ENCODE data around the gene POLE.

POLE gene

DNA sequence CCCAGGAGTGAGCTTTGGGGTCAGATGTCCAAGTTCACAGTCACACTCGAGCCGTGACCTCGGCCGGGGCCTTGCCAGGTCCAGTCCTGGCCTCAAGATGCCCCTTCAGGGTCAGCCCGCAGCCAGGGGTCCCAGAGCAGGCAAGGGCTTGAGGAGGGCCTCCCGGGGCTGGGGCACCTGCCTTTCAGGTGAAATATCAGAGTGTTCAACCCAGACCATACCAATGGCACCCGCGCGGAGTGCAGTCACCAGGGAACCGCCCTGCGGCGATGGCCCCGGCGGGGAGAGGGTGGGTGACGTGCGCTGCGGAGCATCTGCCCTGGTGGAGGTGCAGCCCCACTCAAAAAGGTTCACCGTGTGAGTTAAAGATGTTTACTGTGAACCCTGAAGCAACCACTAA, 93.6 kb downstream of the POLE start:
- DNase-seq = no peak

GRCh38 chr12:132593071-132593470, 94.1 kb downstream of the POLE start:
- no peak for DNase-seq

DNA sequence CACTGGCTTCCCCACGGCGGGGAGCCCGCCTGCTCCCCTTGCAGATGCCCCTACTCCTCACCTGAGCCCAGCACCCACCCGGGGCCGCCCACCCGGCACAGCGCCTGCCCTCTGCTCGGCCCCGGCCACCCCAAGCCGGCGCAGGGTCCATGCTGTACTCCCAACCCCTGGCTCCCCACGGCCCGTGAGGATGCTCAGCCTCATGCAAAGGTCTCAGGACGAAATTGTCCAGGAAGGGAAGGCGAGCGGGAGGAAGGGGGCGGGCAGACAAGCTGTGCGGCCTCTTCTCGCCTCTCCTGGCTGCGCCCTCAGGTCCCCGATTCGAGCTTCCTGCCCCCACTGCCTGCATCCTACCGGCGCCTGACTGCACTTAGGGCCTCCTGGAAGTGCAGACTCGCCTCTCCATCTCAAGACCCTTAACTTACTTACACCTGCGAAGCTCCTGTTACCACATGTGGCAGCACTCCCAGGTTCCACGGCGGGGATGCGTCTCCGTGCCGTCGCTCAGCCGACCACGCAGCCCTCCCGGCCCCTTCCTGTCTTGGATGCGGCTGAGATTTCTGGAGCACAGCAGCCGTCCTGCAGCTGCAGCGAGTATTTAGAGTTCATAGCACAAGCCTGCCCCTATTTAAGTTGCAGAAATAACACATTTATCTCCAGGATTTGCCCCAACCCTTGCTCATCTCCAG, 94.7 kb downstream of the POLE start:
- DNase-seq = no peak

DNA sequence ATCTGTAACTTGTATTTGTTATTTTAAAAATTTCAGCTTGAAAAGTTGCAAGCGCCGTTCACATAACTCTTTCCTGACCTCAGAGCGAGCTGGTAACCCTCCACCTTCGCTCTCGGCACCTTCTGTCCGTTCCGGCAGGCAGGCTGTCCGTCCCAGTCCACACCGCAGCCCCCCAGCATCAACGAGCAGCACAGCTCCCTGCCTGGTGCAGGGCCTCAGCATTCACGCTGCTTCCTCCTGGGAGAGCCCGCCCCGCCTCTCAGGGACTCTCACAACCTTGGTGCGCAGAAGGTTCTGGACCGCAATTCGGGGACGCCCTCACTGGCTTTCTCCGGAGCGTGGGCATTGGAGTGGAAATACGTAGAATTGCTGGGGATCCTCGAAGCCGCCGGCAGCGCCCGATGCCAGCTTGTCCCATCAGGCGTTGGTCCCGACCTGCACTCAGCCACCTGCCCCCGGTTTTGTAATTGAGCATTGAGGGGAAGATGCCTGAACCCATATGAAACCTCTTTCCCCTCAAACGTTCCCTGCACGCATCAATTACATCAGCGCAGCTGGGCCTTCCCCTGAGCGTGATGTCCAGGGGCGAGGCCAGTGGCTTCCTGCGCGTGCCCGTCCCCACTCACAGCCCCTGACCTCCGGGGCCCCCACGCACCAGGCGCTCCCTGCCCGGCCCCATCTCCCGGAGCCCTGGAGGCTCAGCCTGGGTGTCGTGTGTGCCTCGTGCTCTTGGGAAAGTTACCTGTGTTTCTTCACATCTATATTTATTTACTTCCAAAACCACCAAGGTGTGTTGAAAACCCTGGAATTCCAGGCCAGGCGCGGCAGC, 95.8 kb downstream of the POLE start:
- no peak for DNase-seq

- DNase-seq = no peak
Measured at GRCh38 chr12:132588821-132589669, 98.1 kb downstream of the POLE start.

DNA sequence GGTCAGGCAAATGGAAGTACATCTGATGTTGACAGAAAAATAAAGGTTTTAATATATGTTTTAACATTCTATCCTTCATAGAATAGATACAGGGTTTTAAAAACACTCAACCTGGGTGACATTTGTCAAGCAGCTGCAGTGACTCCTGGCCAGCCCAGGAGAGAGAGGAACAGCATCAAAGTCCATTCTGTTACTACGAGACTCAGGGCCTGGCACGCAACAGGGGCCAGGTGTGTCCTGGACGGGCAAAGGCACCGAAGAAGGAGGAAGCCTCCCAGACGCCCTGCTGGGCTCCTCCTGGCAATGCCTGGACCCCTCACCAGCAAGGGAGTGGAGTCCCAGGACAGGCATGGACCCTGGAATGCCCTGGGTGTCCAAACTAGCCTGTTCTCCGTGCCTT, 98.8 kb downstream of the POLE start:
- no peak for DNase-seq

DNA sequence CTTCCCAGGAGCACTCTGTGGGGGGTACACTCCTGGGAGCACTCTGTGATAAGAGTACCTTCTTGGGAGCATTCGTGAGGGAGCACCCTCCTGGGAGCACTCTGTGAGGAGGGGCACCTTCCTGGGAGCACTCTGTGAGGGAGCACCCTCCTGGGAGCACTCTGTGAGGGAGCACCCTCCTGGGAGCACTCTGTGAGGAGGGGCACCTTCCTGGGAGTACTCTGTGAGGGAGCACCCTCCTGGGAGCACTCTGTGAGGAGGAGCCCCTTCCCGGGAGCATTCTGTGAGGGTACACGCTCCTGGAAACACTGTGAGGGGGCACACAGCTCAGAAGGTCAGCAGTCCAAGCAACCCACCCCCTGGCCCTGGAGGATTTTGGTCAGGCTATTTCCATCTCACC, 99.4 kb downstream of the POLE start:
- no peak for DNase-seq

DNA sequence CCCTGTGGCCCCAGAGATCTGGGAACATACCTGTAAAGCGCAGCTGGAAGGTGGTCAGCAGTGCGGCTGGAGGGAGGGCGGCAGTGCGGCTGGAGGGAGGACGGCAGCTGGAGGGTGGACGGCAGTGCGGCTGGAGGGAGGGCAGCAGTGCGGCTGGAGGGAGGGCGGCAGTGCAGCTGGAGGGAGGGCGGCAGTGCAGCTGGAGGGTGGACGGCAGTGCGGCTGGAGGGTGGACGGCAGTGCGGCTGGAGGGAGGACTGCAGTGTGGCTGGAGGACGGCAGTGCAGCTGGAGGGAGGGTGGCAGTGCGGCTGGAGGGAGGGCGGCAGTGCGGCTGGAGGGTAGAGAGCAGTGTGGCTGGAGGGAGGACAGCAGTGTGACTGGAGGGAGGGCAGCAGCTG, 100.2 kb downstream of the POLE start:
- no peak for DNase-seq

DNA sequence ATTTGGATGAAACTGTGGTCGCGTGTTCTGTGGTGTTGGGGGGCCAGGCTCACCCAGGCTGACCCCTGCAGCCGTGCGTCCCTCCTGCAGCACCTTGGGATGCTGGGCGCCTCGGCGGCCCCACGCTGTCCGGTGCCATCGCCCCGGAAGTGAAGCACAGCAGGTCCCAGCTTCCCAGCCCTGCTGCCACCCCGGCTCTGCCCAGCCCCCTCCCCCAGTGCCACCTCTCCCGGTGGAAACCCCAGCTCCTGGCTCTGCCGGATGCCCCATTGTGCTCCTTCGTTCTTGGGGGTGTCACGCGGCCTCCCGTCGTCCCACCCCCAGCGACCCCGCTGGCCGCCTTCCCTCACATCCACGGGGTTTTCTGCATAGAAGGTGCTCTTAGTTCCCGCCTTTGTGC, 102.0 kb downstream of the POLE start:
- DNase-seq = no peak

GRCh38 chr12:132584429-132584828, 102.7 kb downstream of the POLE start:
- DNase-seq = no peak

- DNase-seq = no peak
Measured at GRCh38 chr12:132583736-132584135, 103.4 kb downstream of the POLE start.

DNA sequence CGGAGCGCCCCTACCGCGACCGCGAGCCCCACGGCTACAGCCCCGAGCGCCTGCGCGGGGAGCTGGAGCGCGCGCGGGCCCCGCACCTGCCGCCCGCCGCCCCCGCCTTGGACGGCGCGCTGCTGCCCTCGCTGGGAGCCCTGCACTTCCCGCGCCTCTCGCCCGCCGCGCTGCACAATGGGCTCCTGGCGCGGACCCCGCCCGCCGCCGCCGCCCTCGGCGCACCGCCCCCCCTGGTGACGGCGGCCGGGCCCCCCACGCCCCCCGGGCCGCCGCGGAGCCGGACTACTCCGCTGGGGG, 103.8 kb downstream of the POLE start:
- no peak for DNase-seq

DNA sequence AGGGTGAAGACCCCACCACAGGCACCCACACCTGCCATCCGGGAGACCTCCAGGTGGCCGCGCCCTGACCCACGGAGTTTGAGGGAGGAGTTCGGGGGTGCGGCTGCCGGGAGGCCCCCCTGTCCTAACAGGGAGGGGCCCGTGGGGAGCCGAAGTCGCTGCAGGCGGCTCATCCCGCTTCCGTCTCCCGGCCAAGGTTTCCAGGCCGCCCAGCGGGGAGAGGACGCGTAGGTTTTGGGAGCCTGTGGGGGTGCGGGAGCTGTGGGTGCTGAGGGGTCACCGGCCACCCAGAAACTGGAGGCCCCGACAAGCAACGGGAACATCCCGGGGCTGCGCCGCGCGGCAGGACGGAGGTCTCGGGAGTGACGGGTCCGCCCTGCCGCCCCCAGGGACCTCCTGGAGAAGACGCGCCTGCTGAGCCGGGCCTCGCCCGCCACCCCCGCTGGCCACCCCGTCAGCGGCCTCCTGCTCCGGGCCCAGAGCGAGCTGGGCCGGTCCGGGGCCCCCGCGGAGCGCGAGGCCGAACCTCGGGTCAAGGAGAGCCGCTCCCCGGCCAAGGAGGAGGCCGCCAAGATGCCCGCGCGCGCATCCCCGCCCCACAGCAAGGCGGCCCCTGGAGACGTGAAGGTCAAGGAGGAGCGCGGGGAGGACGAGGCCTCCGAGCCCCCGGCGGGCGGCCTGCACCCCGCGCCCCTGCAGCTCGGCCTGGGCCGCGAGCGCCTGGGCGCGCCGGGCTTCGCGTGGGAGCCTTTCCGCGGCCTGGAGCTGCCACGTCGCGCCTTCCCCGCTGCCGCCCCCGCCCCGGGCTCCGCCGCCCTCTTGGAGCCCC, 104.3 kb downstream of the POLE start:
- no peak for DNase-seq

- no peak for DNase-seq
Measured at GRCh38 chr12:132582058-132582420, 105.1 kb downstream of the POLE start.

DNA sequence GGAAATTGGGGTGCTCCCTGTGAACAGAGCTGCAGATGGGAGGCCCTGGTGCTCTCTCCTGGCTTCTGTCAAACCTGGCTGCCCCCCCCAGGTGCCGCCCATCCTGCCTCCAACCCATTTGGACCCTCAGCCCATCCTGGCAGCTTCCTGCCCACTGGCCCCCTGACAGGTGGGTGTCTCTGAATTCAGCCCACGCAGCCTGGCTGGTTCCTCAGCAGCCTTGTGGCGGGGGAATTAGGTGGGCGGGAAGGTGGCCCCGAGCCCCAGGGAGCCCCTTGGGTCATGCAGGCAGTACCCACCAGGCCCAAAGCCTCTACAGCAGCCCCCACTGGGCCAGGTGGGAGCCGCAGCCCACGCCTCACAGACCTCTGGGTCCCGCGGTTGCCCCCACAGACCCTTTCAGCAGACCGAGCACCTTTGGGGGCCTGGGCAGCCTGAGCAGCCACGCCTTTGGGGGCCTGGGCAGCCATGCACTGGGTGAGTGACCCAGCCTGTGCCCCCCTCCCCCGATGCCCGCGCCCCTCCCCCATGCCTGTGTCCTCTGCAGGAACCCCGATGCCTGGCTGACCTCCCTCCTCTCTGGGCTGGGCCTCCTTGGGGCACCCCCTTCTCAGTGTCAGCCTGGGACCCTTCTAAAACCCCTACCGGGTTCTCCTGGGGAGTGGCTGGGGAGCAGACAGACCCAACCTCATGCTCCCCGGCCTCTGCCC, 105.6 kb downstream of the POLE start:
- DNase-seq = no peak

DNA sequence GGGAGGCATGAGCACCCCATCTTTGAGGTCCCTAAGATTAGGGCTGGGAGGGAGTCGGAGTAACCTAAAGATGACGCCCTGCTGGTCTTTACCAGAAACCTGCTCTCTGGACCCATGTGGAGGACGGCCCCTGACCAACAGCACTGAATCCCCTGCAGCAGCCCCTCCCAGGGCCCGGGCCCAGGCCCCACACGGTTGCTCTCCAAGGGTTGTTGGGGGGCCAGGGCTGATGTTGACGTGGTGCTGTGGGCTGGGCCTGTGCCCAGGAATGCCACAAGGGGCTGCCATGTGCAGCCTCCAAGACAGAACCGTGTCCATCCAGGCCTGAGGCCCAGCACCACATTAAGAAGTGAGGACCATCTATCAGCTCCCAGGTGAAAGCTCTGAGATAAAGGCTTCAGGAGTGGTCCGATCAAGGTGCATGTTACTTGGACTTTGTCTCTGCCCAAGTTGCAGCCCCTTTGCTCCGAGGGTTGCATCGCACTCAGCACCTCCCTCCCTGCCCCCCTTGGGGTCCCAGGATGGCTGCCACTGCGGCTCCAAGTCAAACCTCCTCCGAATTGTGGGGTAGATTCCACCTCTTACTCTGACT, 106.3 kb downstream of the POLE start:
- no peak for DNase-seq

DNA sequence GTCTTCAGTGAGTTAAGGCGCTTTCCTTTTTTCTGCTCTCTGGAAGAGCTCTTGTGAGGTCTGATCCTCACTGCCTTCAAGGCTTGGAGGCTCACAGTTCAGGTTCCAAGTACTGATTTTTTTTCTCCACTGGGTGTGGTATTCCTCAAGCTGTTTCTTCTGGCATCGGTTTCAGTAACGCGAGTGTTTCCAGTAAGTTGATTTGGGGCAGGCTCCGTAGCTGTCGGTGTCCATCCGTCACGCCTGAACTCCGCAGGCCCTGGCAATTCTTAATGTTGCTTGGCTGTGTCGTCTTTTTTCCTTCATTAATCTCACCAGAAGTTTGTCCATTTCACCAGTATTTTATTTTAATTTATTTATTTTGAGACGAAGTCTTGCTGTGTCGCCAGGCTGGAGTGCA, 107.4 kb downstream of the POLE start:
- no peak for DNase-seq

DNA sequence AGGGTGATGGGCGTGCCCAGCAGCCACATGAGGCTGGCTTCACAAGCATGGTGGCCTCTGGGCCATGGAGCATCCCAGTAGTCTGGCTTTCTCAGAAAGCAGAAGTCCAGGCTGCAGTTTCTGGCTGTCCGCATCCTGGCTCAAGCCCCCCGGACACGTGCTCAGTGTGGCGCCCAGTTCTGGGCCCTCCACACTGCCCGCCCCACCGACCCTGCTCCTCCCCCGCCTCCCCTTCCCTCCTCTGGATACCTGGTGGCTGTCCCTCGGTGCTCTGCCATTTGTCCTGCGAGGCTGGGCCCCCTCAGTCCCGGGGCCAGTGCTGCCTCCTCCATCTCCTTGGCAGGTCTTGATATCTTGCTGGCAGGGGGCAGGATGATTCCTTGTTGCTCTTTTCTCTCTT, 108.3 kb downstream of the POLE start:
- DNase-seq = no peak

DNA sequence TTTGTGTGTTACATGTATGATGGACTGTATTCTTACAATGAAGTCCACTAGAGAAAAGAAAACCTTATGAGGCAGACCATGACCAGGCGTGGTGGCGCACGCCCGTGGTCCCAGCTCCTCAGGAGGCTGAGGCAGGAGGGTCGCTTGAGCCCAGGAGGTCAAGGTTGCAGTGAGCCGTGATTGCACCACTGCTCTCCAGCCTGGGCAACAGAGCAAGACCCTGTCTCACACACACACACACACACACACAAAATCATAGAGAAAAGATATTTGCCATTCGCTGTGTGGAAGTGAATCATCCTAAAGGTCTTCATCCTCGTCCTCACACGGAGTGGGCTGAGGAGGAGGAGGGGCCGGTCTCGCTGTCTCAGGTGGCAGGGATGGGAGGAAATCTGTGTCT, 109.0 kb downstream of the POLE start:
- no peak for DNase-seq

GRCh38 chr12:132577191-132577920, 109.8 kb downstream of the POLE start:
- DNase-seq = no peak

GRCh38 chr12:132576701-132577100, 110.4 kb downstream of the POLE start:
- no peak for DNase-seq
